ENCODE data around the gene FLT4.

Gene FLT4

GRCh38 chr5:180644825-180645273, 4.6 kb downstream of the FLT4 start:
- in situ Hi-C loops (cut with MboI; ENCODE audit: low pct_unique_long_range_greater_than_20kb, low sequenced_read_pairs), result no loop called here
- no peak for DNase-seq

GRCh38 chr5:180644129-180644824, 5.1 kb downstream of the FLT4 start:
- in situ Hi-C loops (cut with MboI; ENCODE audit: low pct_unique_long_range_greater_than_20kb, low sequenced_read_pairs), result no loop called here

GRCh38 chr5:180643191-180643851, 6.1 kb downstream of the FLT4 start:
- in situ Hi-C loops (cut with MboI; ENCODE audit: low pct_unique_long_range_greater_than_20kb, low sequenced_read_pairs), result no loop called here
- no peak for DNase-seq

More at GRCh38 chr5:180644129-180644824, 5.1 kb downstream of the FLT4 start:
- DNase-seq, result no peak

- DNase-seq, result no peak
- in situ Hi-C loops (cut with MboI; ENCODE audit: low pct_unique_long_range_greater_than_20kb, low sequenced_read_pairs), result no loop called here
These were observed 6.6 kb downstream of the FLT4 start for GRCh38 chr5:180642779-180643178.

- in situ Hi-C loops (cut with MboI; ENCODE audit: low pct_unique_long_range_greater_than_20kb, low sequenced_read_pairs), result no loop called here
- no peak for DNase-seq
These were observed 7.1 kb downstream of the FLT4 start for GRCh38 chr5:180642181-180642775.

GRCh38 chr5:180641566-180641900, 7.9 kb downstream of the FLT4 start:
- DNase-seq, result no peak
- in situ Hi-C loops (cut with MboI; ENCODE audit: low pct_unique_long_range_greater_than_20kb, low sequenced_read_pairs), result no loop called here

GRCh38 chr5:180640861-180641565, 8.4 kb downstream of the FLT4 start:
- in situ Hi-C loops (cut with MboI; ENCODE audit: low pct_unique_long_range_greater_than_20kb, low sequenced_read_pairs), result no loop called here

GRCh38 chr5:180640611-180640860, 8.9 kb downstream of the FLT4 start:
- no peak for DNase-seq

More at GRCh38 chr5:180640861-180641565, 8.4 kb downstream of the FLT4 start:
- DNase-seq, result no peak

GRCh38 chr5:180639741-180640610, 9.4 kb downstream of the FLT4 start:
- DNase-seq, result peak; percentile 21
- in situ Hi-C loops (cut with MboI; ENCODE audit: low pct_unique_long_range_greater_than_20kb, low sequenced_read_pairs), result no loop called here

More at GRCh38 chr5:180640611-180640860, 8.9 kb downstream of the FLT4 start:
- in situ Hi-C loops (cut with MboI; ENCODE audit: low pct_unique_long_range_greater_than_20kb, low sequenced_read_pairs), result no loop called here

- no peak for DNase-seq
- in situ Hi-C loops (cut with MboI; ENCODE audit: low pct_unique_long_range_greater_than_20kb, low sequenced_read_pairs), result no loop called here
These were observed 10.1 kb downstream of the FLT4 start for GRCh38 chr5:180639287-180639686.

- in situ Hi-C loops (cut with MboI; ENCODE audit: low pct_unique_long_range_greater_than_20kb, low sequenced_read_pairs), result no loop called here
- DNase-seq, result no peak
These were observed 11.3 kb downstream of the FLT4 start for GRCh38 chr5:180637962-180638680.

- DNase-seq, result no peak
- in situ Hi-C loops (cut with MboI; ENCODE audit: low pct_unique_long_range_greater_than_20kb, low sequenced_read_pairs), result no loop called here
These were observed 12.9 kb downstream of the FLT4 start for GRCh38 chr5:180636403-180637075.

GRCh38 chr5:180636016-180636402, 13.4 kb downstream of the FLT4 start:
- DNase-seq, result no peak
- in situ Hi-C loops (cut with MboI; ENCODE audit: low pct_unique_long_range_greater_than_20kb, low sequenced_read_pairs), result no loop called here

GRCh38 chr5:180633283-180634177, 15.9 kb downstream of the FLT4 start:
- DNase-seq, result no peak
- in situ Hi-C loops (cut with MboI; ENCODE audit: low pct_unique_long_range_greater_than_20kb, low sequenced_read_pairs), result no loop called here

- in situ Hi-C loops (cut with MboI; ENCODE audit: low pct_unique_long_range_greater_than_20kb, low sequenced_read_pairs), result no loop called here
- no peak for DNase-seq
These were observed 16.6 kb downstream of the FLT4 start for GRCh38 chr5:180632768-180633167.

- DNase-seq, result no peak
- in situ Hi-C loops (cut with MboI; ENCODE audit: low pct_unique_long_range_greater_than_20kb, low sequenced_read_pairs), result no loop called here
These were observed 17.6 kb downstream of the FLT4 start for GRCh38 chr5:180631549-180632383.

Data from KBM-7 (cell line).